Measurements from ENCODE around the gene TMPRSS2.
A peak's percentile ranks its signal among the peaks of the same experiment; 100 is the strongest.

Gene TMPRSS2

DNA sequence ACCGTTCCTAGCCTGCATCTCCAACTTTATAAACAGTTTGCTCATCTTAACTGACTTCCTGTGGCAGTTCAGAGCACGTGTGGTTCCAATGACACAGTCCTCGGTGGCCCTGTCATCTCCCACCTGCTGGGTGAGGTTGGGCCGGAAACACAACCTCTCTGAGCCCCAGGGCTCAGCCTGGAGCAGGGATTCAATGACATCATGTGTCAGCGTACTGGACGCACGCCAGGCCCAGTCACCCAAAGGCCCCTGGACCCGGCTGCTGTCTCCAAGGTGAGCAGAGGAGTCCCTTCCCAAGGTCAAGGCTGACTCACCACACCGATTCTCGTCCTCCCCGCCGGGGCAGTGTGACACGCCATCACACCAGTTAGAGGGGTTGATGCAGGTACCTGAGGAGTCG is 19.9 kb downstream of the TMPRSS2 start:
- DNase-seq (ENCODE audit: low read depth): no peak
- TF ChIP-seq, protein P1, sequence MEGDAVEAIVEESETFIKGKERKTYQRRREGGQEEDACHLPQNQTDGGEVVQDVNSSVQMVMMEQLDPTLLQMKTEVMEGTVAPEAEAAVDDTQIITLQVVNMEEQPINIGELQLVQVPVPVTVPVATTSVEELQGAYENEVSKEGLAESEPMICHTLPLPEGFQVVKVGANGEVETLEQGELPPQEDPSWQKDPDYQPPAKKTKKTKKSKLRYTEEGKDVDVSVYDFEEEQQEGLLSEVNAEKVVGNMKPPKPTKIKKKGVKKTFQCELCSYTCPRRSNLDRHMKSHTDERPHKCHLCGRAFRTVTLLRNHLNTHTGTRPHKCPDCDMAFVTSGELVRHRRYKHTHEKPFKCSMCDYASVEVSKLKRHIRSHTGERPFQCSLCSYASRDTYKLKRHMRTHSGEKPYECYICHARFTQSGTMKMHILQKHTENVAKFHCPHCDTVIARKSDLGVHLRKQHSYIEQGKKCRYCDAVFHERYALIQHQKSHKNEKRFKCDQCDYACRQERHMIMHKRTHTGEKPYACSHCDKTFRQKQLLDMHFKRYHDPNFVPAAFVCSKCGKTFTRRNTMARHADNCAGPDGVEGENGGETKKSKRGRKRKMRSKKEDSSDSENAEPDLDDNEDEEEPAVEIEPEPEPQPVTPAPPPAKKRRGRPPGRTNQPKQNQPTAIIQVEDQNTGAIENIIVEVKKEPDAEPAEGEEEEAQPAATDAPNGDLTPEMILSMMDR (conservative IDR thresholded peaks at IDR 0.05; ENCODE audit: control insufficient read depth, insufficient read depth, low read depth, low read length): no peak
- H3K4me3 ChIP-seq (ENCODE audit: control insufficient read depth, low read depth, low read length): no peak overlapping the region

DNA sequence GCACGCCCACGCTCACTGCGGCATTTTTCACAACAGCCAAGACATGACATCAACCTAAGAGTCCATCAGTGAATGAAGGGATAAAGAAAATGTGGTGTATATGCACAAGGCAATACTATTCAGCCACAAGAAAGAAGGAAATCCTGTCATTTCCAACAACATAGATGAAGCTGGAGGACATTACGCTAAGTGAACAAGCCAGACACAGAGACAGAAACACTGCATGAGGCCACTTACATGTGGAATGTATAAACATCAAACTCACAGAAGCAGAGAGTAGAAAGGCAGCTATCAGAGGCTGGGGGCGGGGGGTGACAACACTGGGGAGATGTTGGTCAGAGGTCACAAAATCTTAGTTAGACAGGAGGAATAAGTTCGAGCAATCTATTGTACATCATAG is 20.9 kb downstream of the TMPRSS2 start:
- TF ChIP-seq, protein P1 (conservative IDR thresholded peaks at IDR 0.05; ENCODE audit: control insufficient read depth, insufficient read depth, low read depth, low read length): no peak
- no peak overlapping the region for H3K4me3 ChIP-seq (ENCODE audit: control insufficient read depth, low read depth, low read length)
- DNase-seq (ENCODE audit: low read depth): peak; percentile 16

DNA sequence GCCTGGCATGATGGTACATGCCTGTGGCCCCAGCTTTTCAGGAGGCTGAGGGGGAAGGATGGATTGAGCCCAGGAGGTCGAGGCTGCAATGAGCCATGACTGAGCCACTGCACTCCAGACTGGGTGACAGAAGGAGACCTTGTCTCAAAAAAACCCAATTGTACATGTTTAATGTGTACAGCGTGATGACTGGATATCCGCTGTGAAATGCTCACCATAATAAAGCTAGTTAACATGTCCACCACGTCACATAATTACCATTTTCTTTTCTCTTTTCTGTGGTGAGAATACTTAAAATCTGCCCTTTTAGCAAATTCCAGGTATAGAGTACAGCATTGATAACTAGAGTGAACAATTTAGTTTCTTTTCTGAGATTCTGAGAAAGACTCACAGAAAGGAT is 24.0 kb downstream of the TMPRSS2 start:
- H3K4me3 ChIP-seq (ENCODE audit: control insufficient read depth, low read depth, low read length): no peak overlapping the region
- TF ChIP-seq, protein P1 (conservative IDR thresholded peaks at IDR 0.05; ENCODE audit: control insufficient read depth, insufficient read depth, low read depth, low read length): no peak
- no peak for DNase-seq (ENCODE audit: low read depth)

DNA sequence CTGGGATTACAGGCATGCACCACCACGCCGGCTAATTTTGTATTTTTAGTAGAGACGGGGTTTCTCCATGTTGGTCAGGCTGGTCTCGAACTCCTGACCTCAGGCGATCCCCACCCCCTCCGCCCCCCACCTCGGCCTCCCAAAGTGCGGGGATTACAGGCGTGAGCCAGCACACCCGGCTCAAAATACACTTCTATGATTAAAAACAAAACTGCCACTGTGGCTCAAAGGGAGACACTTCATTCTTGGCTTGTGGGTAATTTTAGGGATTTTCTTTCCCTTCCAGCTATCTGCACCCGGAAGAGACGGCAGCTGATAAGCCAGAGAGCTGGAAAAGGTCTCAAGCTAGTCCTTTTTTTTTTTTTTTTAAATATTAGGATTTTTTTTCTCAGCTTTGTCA is 24.5 kb downstream of the TMPRSS2 start:
- TF ChIP-seq, protein P1 (conservative IDR thresholded peaks at IDR 0.05; ENCODE audit: control insufficient read depth, insufficient read depth, low read depth, low read length): no peak
- no peak overlapping the region for H3K4me3 ChIP-seq (ENCODE audit: control insufficient read depth, low read depth, low read length)
- no peak for DNase-seq (ENCODE audit: low read depth)

DNA sequence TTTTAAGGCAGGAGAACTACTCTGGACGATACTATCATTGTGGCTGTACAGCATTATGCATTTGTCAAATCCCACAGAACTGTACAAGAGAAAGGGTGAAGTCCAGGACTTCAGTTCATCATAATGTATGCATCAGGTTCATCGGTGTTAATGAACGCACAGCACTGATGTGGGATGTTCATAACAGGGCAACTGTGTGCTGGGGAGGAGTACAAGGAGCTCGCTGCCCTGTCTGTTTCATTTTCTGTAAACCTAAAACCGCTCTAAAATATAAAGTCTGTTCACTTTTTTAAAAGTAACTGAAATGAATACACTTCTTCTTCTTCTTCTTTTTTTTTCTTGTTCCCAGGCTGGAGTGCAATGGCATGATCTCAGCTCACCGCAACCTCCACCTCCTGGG is 25.0 kb downstream of the TMPRSS2 start:
- no peak for DNase-seq (ENCODE audit: low read depth)
- TF ChIP-seq, protein P1 (conservative IDR thresholded peaks at IDR 0.05; ENCODE audit: control insufficient read depth, insufficient read depth, low read depth, low read length): no peak
- H3K4me3 ChIP-seq (ENCODE audit: control insufficient read depth, low read depth, low read length): no peak overlapping the region

DNA sequence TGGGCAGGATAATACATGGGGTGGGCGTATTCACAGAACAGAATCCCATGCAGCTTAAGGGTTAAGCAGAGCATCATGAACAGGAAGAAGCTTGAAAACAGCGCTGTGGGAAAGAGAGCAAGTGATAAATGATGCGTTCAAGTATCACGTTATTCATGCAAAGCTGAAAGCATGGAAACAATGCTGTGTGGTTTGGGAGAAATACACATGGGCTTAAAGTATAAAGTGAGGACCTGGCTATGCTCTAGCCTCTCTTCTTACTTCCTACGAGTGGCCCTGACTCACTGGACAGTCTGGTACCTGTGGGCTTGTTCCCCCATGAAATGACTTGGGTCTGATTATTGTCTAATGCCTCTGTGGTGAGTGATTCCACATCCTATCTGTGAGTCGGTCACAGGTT is 25.7 kb downstream of the TMPRSS2 start:
- peak; percentile 70 for DNase-seq (ENCODE audit: low read depth)
- TF ChIP-seq, protein P1 (conservative IDR thresholded peaks at IDR 0.05; ENCODE audit: control insufficient read depth, insufficient read depth, low read depth, low read length): no peak
- H3K4me3 ChIP-seq (ENCODE audit: control insufficient read depth, low read depth, low read length): no peak overlapping the region

DNA sequence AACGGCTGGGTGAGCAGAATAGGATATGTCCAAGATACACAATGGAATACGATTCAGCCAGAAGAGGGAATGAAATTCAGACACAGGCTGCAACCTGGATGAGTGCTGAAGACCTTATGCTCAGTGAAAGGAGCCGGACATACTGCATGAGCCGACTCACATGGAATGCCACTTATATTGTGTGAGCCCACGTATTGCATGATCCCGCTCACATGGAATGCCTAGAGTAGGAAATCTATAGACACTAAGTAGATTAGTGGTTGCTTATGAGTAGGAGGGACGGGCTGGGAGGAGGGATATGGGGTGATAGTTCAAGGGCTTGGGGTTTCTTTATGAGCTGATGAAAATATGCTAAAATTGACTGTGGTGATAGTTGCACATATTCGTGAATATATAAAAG is 26.8 kb downstream of the TMPRSS2 start:
- TF ChIP-seq, protein P1 (conservative IDR thresholded peaks at IDR 0.05; ENCODE audit: control insufficient read depth, insufficient read depth, low read depth, low read length): no peak
- peak; percentile 58 for DNase-seq (ENCODE audit: low read depth)
- H3K4me3 ChIP-seq (ENCODE audit: control insufficient read depth, low read depth, low read length): no peak overlapping the region

Data from fibroblast of mammary gland (primary cell).